ENCODE measurements around the gene SART1. TPM values are rescaled to one million over a fixed set of nuclear protein-coding genes. Genes with fewer than 3 reads are reported as not detected.

SART1 gene, protein sequence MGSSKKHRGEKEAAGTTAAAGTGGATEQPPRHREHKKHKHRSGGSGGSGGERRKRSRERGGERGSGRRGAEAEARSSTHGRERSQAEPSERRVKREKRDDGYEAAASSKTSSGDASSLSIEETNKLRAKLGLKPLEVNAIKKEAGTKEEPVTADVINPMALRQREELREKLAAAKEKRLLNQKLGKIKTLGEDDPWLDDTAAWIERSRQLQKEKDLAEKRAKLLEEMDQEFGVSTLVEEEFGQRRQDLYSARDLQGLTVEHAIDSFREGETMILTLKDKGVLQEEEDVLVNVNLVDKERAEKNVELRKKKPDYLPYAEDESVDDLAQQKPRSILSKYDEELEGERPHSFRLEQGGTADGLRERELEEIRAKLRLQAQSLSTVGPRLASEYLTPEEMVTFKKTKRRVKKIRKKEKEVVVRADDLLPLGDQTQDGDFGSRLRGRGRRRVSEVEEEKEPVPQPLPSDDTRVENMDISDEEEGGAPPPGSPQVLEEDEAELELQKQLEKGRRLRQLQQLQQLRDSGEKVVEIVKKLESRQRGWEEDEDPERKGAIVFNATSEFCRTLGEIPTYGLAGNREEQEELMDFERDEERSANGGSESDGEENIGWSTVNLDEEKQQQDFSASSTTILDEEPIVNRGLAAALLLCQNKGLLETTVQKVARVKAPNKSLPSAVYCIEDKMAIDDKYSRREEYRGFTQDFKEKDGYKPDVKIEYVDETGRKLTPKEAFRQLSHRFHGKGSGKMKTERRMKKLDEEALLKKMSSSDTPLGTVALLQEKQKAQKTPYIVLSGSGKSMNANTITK
- 63.7 TPM for polyA plus RNA-seq (2013, experiment 1 of 2; ENCODE audit: insufficient read length)
- 42.2 TPM for polyA plus RNA-seq (2013, experiment 2 of 2; ENCODE audit: insufficient read length)

- DNase-seq = peak; percentile 98
Measured at GRCh38 chr11:65961267-65962140, at the start of gene SART1. SART1 (plus strand) TSS chr11:65961734; CDS start chr11:65961781, 47 bp downstream.

DNA sequence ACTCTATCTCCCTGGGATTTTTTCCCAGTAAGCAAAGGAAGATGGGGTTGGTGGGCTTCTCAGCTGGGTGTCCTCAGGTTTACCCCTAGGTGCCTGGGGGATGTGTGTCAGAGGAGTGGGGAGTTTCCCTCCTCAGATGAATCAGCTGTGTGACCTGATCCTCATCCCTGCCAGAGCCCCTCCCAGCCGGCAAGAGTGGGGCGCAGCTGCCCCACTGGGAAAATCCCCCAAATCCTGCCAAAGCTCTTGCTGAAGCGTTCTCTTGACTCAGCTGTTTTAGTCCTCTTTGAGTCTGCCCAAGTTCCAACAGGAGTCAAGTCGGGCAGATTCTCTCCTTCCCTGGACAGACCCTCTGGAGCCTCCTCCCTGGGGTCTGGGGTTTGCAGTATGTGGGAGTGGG is 48.7 kb upstream of the SART1 start:
- peak; percentile 58 for DNase-seq

GRCh38 chr11:65915101-65915820 is 46.3 kb upstream of the SART1 start:
- no peak for DNase-seq

GRCh38 chr11:65915821-65916251 is 45.7 kb upstream of the SART1 start:
- DNase-seq = peak; percentile 99

- DNase-seq = no peak
Measured at GRCh38 chr11:65916391-65916790, 45.1 kb upstream of the SART1 start.

GRCh38 chr11:65917077-65917433 is 44.5 kb upstream of the SART1 start:
- DNase-seq = no peak

GRCh38 chr11:65917434-65918210 is 43.9 kb upstream of the SART1 start:
- no peak for DNase-seq

DNA sequence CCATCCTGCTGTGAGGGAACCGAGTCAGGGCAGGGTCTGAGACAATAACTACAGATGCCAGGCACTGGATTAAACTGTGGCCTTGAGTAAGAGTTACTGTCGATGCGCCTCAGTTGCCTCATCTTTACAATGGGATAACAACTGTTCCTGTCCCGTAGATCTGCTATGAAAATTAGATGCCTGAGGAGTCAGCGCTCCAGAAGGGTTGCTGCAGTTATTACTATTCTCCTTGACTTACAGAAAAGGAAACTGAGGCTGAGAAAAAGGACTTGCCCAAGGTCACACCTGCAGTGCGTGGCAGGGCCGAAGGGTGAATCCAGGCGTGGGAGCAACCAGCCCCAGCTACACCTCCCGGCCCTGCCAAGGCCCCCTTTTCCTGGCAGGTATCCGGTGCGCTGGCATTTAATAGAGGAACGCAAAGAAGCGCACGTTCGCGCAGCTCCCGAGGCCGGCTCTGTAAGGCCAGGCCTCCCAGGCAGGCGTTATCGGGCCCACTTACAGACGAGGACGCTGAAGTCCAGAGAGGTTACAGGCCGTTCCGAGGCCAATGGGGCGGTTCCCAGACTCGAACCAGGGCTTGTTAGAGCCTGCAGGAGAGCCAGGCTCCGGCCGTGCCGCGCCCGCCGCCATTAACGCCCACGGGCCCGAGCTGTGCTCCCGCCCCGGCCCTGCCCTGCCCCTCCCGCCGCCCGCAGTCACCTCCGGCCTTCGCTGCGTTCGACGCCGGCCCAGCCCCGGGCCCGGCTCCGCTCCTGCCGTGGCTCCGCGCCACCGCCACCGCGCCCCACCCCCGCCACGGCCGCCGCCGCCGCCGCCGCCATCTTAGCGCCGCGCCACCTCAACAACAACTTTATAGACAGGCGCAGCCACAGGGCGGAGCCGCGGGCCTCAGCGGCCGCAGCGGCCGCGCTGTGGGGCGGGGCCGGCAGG is 43.1 kb upstream of the SART1 start, which contains the start of gene C11orf68:
TSS of gene C11orf68 (minus strand) at position 852 of the 930 bp plus-strand sequence. CDS start at position 821, 31 bp downstream.
- no peak for DNase-seq

DNA sequence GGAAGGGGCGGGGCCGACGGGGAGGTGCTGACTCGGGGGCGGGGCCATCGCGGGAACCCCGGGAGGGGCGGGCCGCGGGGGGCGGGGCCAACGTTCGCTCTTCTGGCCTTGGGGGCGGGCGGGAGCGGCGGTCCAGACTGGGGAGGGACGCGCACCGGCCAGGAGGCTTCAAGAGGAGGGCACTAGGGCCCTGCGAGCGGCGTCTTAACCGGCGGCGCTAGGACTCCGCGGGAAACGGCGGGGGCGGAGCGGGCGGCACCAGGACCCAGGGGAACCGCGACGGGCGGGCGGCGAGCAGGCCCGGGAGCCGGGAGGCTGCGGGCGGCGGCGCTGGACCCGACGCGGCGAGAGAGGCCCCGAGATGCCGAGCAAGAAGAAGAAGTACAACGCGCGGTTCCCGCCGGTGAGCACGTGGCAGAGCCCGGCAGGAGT is 42.4 kb upstream of the SART1 start, which contains the start of gene DRAP1:
TSS of gene DRAP1 (plus strand) at position 286 of the 432 bp plus-strand sequence. CDS start at position 362, 76 bp downstream.
- DNase-seq = peak; percentile 98

- peak; percentile 21 for DNase-seq
Measured at GRCh38 chr11:65919573-65920371, 41.8 kb upstream of the SART1 start.

DNA sequence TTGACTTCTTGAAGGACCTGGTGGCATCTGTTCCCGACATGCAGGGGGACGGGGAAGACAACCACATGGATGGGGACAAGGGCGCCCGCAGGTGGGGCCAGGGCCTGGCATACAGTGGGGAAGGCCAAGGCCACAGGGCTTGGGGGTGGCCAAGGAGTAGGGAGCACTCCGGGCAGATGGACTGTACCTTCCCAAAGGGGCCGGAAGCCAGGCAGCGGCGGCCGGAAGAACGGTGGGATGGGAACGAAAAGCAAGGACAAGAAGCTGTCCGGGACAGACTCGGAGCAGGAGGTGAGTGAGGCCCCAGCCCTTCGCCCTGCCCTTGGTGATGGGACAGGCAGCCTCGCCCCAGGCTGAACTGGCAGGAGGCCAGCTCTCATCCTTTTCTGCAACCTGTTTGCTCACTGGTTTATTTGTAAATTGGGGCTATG is 41.1 kb upstream of the SART1 start:
- DNase-seq = no peak

DNA sequence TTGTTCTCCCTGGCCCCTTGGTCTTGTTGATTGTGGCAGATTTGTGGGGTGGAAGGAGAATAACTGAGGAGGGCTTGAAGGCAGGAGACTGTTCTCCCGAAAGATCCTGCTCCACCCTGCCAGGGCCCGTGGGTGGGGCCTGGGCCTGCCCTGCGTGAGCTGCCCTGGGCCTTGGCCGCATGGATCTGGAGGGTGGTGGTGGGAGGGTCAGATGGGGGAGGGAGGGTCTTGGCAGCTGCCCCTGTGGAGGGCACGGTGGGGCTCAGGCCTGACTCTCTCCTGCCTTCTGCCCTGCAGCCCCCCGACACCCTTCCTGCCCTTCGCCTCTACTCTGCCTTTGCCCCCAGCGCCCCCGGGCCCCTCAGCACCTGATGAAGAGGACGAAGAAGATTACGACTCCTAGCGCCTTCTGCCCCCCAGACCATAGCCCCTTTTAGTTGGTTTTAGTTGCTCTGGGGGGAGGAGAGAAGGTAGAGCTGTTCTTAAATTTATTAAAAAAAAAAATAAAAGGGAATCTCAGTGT is 40.4 kb upstream of the SART1 start:
- no peak for DNase-seq

- DNase-seq = no peak
Measured at GRCh38 chr11:65921876-65922275, 39.7 kb upstream of the SART1 start.

DNA sequence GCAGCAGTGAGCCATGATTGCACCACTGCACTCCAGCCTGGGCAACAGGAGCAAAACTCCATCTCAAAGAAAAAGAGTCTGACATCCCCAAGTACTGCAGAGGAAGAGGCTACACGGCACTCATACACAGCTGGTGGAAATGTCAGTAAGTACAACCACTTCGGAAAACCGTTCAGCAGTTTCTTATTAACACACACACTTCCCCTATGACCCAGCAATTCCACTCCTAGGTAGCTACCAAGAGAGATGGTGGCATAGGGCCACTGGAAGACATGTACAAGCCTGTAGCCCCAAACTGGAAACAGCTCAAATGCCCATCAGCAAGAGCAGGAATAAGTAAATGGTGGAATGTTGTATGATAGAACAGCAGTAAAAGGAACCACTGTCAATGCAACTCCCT is 39.0 kb upstream of the SART1 start:
- DNase-seq = no peak

DNA sequence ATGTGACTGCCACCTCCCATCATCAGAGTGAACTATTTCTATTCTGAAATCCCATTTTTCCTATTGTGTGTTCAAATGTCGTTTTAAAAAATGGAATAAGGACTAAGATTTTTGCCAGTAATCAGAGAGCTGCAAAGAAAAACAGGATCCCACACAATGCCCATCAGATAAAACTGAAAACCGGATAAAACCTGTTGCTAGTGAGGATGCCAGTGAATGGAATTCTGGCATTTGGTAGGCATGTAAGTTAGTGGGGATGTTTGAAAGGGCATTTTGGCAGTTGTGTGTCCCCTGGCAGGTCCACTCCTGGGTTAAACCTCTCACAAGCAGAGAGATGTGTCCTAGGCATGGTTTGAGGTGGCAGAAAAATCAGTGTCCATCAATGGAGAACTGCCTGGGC is 36.1 kb upstream of the SART1 start:
- no peak for DNase-seq

- no peak for DNase-seq
Measured at GRCh38 chr11:65927904-65928397, 33.6 kb upstream of the SART1 start.

DNA sequence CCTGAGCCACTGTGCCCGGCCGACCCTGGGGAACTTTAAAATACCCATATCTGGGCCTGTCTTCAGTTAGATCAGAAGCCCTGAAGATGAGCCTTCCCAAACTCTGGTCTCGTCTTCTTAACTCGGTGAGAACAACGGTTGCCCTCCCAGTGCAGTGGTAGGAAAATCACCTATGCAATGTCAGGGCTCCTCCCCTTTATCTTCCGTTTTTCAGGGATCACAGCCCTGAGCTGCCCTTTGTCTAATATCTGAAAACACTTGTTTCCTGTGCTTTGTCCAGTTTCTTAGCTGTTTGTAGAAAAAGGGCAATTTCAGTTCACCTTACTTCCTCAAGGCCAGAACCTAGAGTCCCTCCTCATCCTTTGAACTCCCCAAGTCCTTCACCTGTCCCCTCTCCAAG is 32.9 kb upstream of the SART1 start:
- DNase-seq = no peak
